Measurements from ENCODE around the gene LDLRAD3.

DNA sequence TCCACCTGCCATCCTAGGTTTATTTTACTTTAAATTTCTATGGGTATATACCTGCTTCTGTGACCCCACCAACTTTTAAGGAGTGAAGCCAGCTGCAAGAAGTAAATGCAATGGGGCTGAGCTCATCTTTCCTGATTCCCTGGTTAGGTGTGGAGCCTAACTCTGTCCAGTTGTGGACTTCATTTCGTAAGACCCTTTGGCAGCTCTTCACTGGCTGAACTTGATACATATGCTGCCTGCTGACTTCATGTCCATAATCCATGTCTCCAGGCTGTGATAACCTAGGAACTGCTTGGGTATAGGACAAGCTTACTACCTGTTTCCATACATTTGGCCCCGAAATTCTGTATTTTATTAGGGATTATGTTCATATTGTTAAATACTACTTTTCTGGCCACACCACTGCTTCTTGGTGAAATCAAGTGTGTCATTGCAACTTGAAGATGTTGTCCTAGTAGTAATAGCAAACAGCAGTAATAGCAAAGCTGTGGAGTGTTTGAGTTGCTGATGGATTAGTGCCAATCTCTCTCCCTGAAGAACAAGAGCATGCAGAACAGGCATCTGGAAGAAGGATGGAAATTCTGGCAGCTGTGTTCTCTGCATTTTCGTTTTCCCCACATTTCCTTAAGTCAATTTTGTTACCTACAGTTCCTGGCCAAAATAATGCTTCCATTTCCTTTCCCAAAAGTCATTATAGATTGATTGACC lies 31.2 kb downstream of the LDLRAD3 start:
- TF ChIP-seq POLR2A (IDR thresholded peaks at IDR 0.05; ENCODE audit: low read length) (no peak), GATA1 (IDR thresholded peaks at IDR 0.05; ENCODE audit: low read depth, low read length) (no peak)

Measured in erythroblast (primary cell).